A673 (cell line): ENCODE results near the gene SSBP3. TPM values are rescaled to one million over a fixed set of nuclear protein-coding genes. Genes with fewer than 3 reads are reported as not detected.
"Not testable (repeated sequence)": the region's sequence is repeated elsewhere in the genome, so short reads cannot be mapped to it uniquely, and the experiment has no call there.

ENCODE experiments used
- BruUV-seq: library from RNA; stranded (reverse); fragments of 400-500 nt; replicated peaks from 2 replicates; lab custom pipeline; 2021; lab: Mats Ljungman, UMichigan
- CTCF ChIA-PET: fragments of 300-600 bp; sonication (Branson Sonifier 250); formaldehyde crosslinking; loops from one replicate; lab custom pipeline; 2022; ENCODE audit warnings: antibody characterized with exemption; lab: Charles Lee
- POLR2A ChIA-PET: fragments of 300-600 bp; sonication (Branson Sonifier 250); formaldehyde crosslinking; loops from one replicate; lab custom pipeline; 2022; ENCODE audit warnings: antibody characterized with exemption; ENCODE audit not compliant: low non-redundant PET; lab: Charles Lee
- DNase-seq: peaks from one replicate; pipeline ENCODE4 v3.0.0-alpha.2; 2015; ENCODE audit warnings: low spot score
- H3K27ac ChIP-seq: fragments of 200-600 bp; sonication (generic); 2 replicates; pipeline ENCODE4 v1.5.1; 2016; ENCODE audit warnings: mixed run types, low read depth, mild to moderate bottlenecking, mixed read lengths, antibody characterized with exemption, low read length; ENCODE audit not compliant: poor library complexity, severe bottlenecking
- H3K27me3 ChIP-seq: fragments of 200-600 bp; sonication (generic); replicated peaks from 2 replicates; pipeline ENCODE4 v1.6.1; 2017; ENCODE audit warnings: mixed run types, low read depth, mild to moderate bottlenecking, mixed read lengths, antibody characterized with exemption, low read length; ENCODE audit not compliant: insufficient read depth, poor library complexity
- H3K36me3 ChIP-seq: fragments of 200-600 bp; sonication (generic); 2 replicates; pipeline ENCODE4 v1.6.1; 2016; ENCODE audit warnings: mixed run types, mild to moderate bottlenecking, mixed read lengths, antibody characterized with exemption, low read length; ENCODE audit not compliant: insufficient read depth, poor library complexity, severe bottlenecking
- H3K4me1 ChIP-seq: fragments of 200-600 bp; sonication (generic); 2 replicates; pipeline ENCODE4 v1.6.1; 2017; ENCODE audit warnings: mixed run types, mild to moderate bottlenecking, mixed read lengths, antibody characterized with exemption, low read length; ENCODE audit not compliant: insufficient read depth, poor library complexity, severe bottlenecking
- H3K4me3 ChIP-seq: fragments of 200-600 bp; sonication (generic); 2 replicates; pipeline ENCODE4 v1.5.1; 2016; ENCODE audit warnings: low read depth, mixed run types, mild to moderate bottlenecking, mixed read lengths, low read length; ENCODE audit not compliant: poor library complexity, severe bottlenecking
- H3K9me3 ChIP-seq: fragments of 200-600 bp; sonication (generic); 2 replicates; pipeline ENCODE4 v1.6.1; 2016; ENCODE audit warnings: mixed run types, low read depth, mild to moderate bottlenecking, mixed read lengths, antibody characterized with exemption, low read length; ENCODE audit not compliant: poor library complexity, severe bottlenecking
- EZH2 ChIP-seq: fragments of 200-600 bp; sonication (generic); IDR thresholded peaks from 2 replicates; pipeline ENCODE4 v1.6.1; 2017; ENCODE audit warnings: borderline replicate concordance, low read depth, mild to moderate bottlenecking, mixed read lengths, antibody characterized with exemption, low read length; ENCODE audit not compliant: poor library complexity, severe bottlenecking
- intact Hi-C: fragments of 100-400 bp; cut with micrococcal nuclease; formaldehyde crosslinking; loops from one replicate; pipeline ENCODE4 v1.10.0; 2022; ENCODE audit not compliant: unreplicated experiment
- total RNA-seq: library from RNA; stranded (reverse); gene quantifications from 2 replicates; pipeline ENCODE4 v1.2.3, GENCODE V29; 2021
- TF ChIP-seq, protein P1 (sequence below): fragments of 300-800, 200-600 bp; sonication (generic); conservative IDR thresholded peaks from 2 replicates; pipeline ENCODE4 v1.5.1; 2017; ENCODE audit warnings: low read depth, mild to moderate bottlenecking, antibody characterized with exemption, low read length, moderate library complexity, mixed read lengths

SSBP3 gene
- total RNA-seq, 1 experiment from 2014 or later = 43.0 TPM

GRCh38 chr1:54347955-54348699 is 58.1 kb downstream of the SSBP3 start:
- no peak for TF ChIP-seq EZH2
- TF ChIP-seq, protein P1, sequence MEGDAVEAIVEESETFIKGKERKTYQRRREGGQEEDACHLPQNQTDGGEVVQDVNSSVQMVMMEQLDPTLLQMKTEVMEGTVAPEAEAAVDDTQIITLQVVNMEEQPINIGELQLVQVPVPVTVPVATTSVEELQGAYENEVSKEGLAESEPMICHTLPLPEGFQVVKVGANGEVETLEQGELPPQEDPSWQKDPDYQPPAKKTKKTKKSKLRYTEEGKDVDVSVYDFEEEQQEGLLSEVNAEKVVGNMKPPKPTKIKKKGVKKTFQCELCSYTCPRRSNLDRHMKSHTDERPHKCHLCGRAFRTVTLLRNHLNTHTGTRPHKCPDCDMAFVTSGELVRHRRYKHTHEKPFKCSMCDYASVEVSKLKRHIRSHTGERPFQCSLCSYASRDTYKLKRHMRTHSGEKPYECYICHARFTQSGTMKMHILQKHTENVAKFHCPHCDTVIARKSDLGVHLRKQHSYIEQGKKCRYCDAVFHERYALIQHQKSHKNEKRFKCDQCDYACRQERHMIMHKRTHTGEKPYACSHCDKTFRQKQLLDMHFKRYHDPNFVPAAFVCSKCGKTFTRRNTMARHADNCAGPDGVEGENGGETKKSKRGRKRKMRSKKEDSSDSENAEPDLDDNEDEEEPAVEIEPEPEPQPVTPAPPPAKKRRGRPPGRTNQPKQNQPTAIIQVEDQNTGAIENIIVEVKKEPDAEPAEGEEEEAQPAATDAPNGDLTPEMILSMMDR = no peak
- Histone ChIP-seq H3K36me3 (no peaks in the 10 kb centered on the region), H3K4me1 (no peaks in the 10 kb centered on the region), H3K27me3 (no peaks in the 10 kb centered on the region), H3K9me3 (no peaks in the 10 kb centered on the region), H3K27ac (no peak overlapping the region), H3K4me3 (no peak overlapping the region)
- ChIA-PET POLR2A (no interaction called here), CTCF (no interaction called here)
- DNase-seq = no peak
- BruUV-seq = no TSS peak
- intact Hi-C loops = no loop called here

DNA sequence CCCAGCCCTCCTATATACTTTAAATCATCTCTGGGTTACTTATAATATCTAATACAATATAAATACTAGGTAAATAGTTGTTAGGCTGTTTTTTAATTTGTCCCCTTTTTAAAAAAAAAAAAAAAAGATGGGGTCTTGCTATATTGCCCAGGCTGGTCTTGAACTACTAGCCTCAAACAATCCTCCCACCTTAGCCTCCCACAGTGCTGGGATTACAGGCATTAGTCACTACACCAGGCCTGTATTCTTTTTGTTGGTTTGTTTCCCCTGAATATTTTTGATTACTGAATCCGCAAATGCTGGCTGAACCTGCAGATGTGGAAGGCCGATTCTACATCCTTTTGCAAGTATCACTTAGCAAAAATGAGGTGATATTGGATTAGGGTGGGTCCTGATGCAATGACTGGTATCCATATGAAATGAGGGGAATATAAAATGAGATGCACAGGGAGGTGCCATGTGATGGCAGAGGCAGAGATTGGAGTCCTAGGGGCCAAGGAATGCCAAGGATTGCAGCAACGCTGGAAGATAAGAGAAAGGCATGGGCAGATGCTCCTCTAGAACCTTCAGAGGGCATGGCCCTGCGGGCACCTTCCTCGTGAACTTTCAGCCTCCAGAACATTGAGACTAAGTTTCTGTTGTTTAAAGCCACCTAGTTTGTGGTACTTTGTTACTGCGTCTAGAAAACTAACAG is 58.8 kb downstream of the SSBP3 start:
- TF ChIP-seq EZH2 = no peak
- TF ChIP-seq, protein P1 = no peak
- Histone ChIP-seq H3K27me3 (no peaks in the 10 kb centered on the region), H3K9me3 (no peaks in the 10 kb centered on the region), H3K36me3 (no peaks in the 10 kb centered on the region), H3K4me1 (no peaks in the 10 kb centered on the region), H3K4me3 (no peak overlapping the region), H3K27ac (no peak overlapping the region)
- CTCF ChIA-PET = no interaction called here
- POLR2A ChIA-PET = no interaction called here
- no TSS peak for BruUV-seq
- intact Hi-C loops = no loop called here
- DNase-seq = no peak

GRCh38 chr1:54345548-54345947 is 60.6 kb downstream of the SSBP3 start:
- H3K4me1 ChIP-seq, H3K9me3 ChIP-seq, H3K27me3 ChIP-seq, BruUV-seq, POLR2A ChIA-PET, CTCF ChIA-PET, DNase-seq, H3K4me3 ChIP-seq, H3K36me3 ChIP-seq, H3K27ac ChIP-seq, intact Hi-C loops: not testable (repeated sequence)
